Astrocyte of the spinal cord (primary cell): ENCODE results near the gene NRXN3.
A peak's percentile ranks its signal among the peaks of the same experiment; 100 is the strongest.

Experiments
- DNase-seq: peaks from one replicate; pipeline ENCODE4 v3.0.0; 2011; ENCODE audit warnings: low read depth, low spot score
- H3K4me3 ChIP-seq: 2 replicates; pipeline ENCODE4 v1.5.1; 2011; ENCODE audit warnings: low read depth, mild to moderate bottlenecking, low read length, moderate library complexity
- CTCF ChIP-seq: IDR thresholded peaks from 2 replicates; pipeline ENCODE4 v1.5.1; 2012; ENCODE audit warnings: low read depth, mild to moderate bottlenecking, low read length, inconsistent platforms
- in situ Hi-C: cut with HindIII; loops from 2 replicates; pipeline ENCODE4 v1.10.0; 2017; ENCODE audit warnings: low sequenced_read_pairs

The NRXN3 gene

GRCh38 chr14:78131616-78132015 is 38.6 kb upstream of the NRXN3 start:
- no peak for DNase-seq
- H3K4me3 ChIP-seq: no peak overlapping the region
- in situ Hi-C loops: no loop called here
- TF ChIP-seq CTCF: no peak

GRCh38 chr14:78135450-78135891 is 34.7 kb upstream of the NRXN3 start:
- TF ChIP-seq CTCF: no peak
- peak; percentile 40 for DNase-seq
- no peak overlapping the region for H3K4me3 ChIP-seq
- in situ Hi-C loops: no loop called here

- in situ Hi-C loops: no loop called here
- H3K4me3 ChIP-seq: no peak overlapping the region
- no peak for DNase-seq
- TF ChIP-seq CTCF: no peak
Measured at GRCh38 chr14:78136695-78137094, 33.5 kb upstream of the NRXN3 start.

GRCh38 chr14:78141590-78141989 is 28.6 kb upstream of the NRXN3 start:
- no peak overlapping the region for H3K4me3 ChIP-seq
- TF ChIP-seq CTCF: no peak
- DNase-seq: no peak
- in situ Hi-C loops: no loop called here

GRCh38 chr14:78142998-78143397 is 27.2 kb upstream of the NRXN3 start:
- in situ Hi-C loops: no loop called here

GRCh38 chr14:78143489-78144145 is 26.6 kb upstream of the NRXN3 start:
- DNase-seq: peak; percentile 31
- in situ Hi-C loops: no loop called here
- H3K4me3 ChIP-seq: no peak overlapping the region
- TF ChIP-seq CTCF: no peak

More at GRCh38 chr14:78142998-78143397, 27.2 kb upstream of the NRXN3 start:
- no peak for DNase-seq
- no peak overlapping the region for H3K4me3 ChIP-seq
- no peak for TF ChIP-seq CTCF
